HG03280 (cell line): ENCODE data around the gene HUNK.

Source experiments
- ATAC-seq: cut with Tn5 transposase; IDR thresholded peaks from one replicate; pipeline ENCODE4 v1.9.1; 2021; ENCODE audit warnings: mild to moderate bottlenecking, moderate library complexity; ENCODE audit not compliant: unreplicated experiment

Gene HUNK

GRCh38 chr21:31991356-31992331 lies 118.8 kb downstream of the HUNK start:
- ATAC-seq = no peak

GRCh38 chr21:31992391-31992790 lies 119.6 kb downstream of the HUNK start:
- no peak for ATAC-seq

GRCh38 chr21:31993826-31994825 lies 121.3 kb downstream of the HUNK start:
- ATAC-seq = no peak

- ATAC-seq = no peak
Observed at GRCh38 chr21:31997191-31997590, 124.4 kb downstream of the HUNK start.

- no peak for ATAC-seq
Observed at GRCh38 chr21:31999810-32000468, 127.1 kb downstream of the HUNK start.

- ATAC-seq = no peak
Observed at GRCh38 chr21:32001390-32001789, 128.6 kb downstream of the HUNK start.

GRCh38 chr21:32003411-32003810 lies 130.6 kb downstream of the HUNK start:
- ATAC-seq = no peak

- ATAC-seq = no peak
Observed at GRCh38 chr21:32004291-32004690, 131.5 kb downstream of the HUNK start.

- no peak for ATAC-seq
Observed at GRCh38 chr21:32007456-32007855, 134.6 kb downstream of the HUNK start.

- ATAC-seq = no peak
Observed at GRCh38 chr21:32008714-32009113, 135.9 kb downstream of the HUNK start.

- no peak for ATAC-seq
Observed at GRCh38 chr21:32009263-32009662, 136.4 kb downstream of the HUNK start.

GRCh38 chr21:32015461-32016139 lies 142.8 kb downstream of the HUNK start:
- no peak for ATAC-seq

GRCh38 chr21:32018381-32018780 lies 145.6 kb downstream of the HUNK start:
- ATAC-seq = no peak

GRCh38 chr21:32020564-32020963 lies 147.7 kb downstream of the HUNK start:
- no peak for ATAC-seq

GRCh38 chr21:32021319-32021994 lies 148.6 kb downstream of the HUNK start:
- no peak for ATAC-seq

GRCh38 chr21:32022146-32022545 lies 149.3 kb downstream of the HUNK start:
- ATAC-seq = no peak

GRCh38 chr21:32030146-32030652 lies 157.4 kb downstream of the HUNK start:
- no peak for ATAC-seq

- ATAC-seq = no peak
Observed at GRCh38 chr21:32034850-32035249, 162.0 kb downstream of the HUNK start.

- ATAC-seq = no peak
Observed at GRCh38 chr21:32035617-32036016, 162.8 kb downstream of the HUNK start.

- no peak for ATAC-seq
Observed at GRCh38 chr21:32036756-32037155, 163.9 kb downstream of the HUNK start.
